ENCODE measurements around the gene LCE2C.

The LCE2C gene

GRCh38 chr1:152725261-152725660, 50.2 kb downstream of the LCE2C start:
- DNase-seq (ENCODE audit: low read depth), result no peak
